Endothelial cell of umbilical vein (primary cell): ENCODE data around the gene ZNF620.

Source experiments
- CTCF ChIP-seq, 2 donors: IDR thresholded peaks; 1 replicate in 1 of 2; 2 replicates in 1 of 2; pipeline ENCODE4 v1.5.1; 2011; ENCODE audit warnings: low read length in 2 of 2, mild to moderate bottlenecking in 2 of 2, moderate library complexity in 2 of 2, control low read depth in 1 of 2, inconsistent platforms in 1 of 2, low read depth in 1 of 2; ENCODE audit not compliant: insufficient read depth in 1 of 2; ENCODE audit errors: extremely low read depth in 1 of 2
- JUN ChIP-seq: IDR thresholded peaks from 2 replicates; pipeline ENCODE4 v1.6.1; 2011; ENCODE audit warnings: borderline replicate concordance, low read depth; ENCODE audit not compliant: insufficient read length, insufficient read depth
- MYC ChIP-seq: IDR thresholded peaks from one replicate; pipeline ENCODE4 v1.6.1; 2011; ENCODE audit warnings: mild to moderate bottlenecking, low read depth, low read length
- POLR2A ChIP-seq: IDR thresholded peaks from 2 replicates; pipeline ENCODE4 v1.6.1; 2012; ENCODE audit warnings: low read depth, mild to moderate bottlenecking, control low read depth, low read length
- POLR2AphosphoS5 ChIP-seq: IDR thresholded peaks from 2 replicates; pipeline ENCODE4 v1.6.1; 2012; ENCODE audit warnings: low read depth, mild to moderate bottlenecking, control low read depth, low read length, moderate library complexity; ENCODE audit not compliant: insufficient read depth

- TF ChIP-seq CTCF (IDR thresholded peaks at IDR 0.05; ENCODE audit: extremely low read depth in 1 of 2, insufficient read depth in 1 of 2, low read depth in 1 of 2, low read length in 2 of 2) (no peak), POLR2A (no peak), MYC (no peak), POLR2AphosphoS5 (no peak), JUN (no peak)
These were observed 42.3 kb upstream of the ZNF620 start for GRCh38 chr3:40463579-40463978.
